ENCODE results near the gene PAX8.

The PAX8 gene

GRCh38 chr2:113226462-113226861 is 52.3 kb downstream of the PAX8 start:
- Histone ChIP-seq H3K36me3 (ENCODE audit: control insufficient read depth, insufficient read depth, low read length) (no peaks in the 10 kb centered on the region), H3K4me3 (replicated peaks; ENCODE audit: low read depth, low read length) (no peak overlapping the region), H3K27me3 (replicated peaks; ENCODE audit: control insufficient read depth, insufficient read depth, low read length) (no peaks in the 10 kb centered on the region; the same call in 1 of the 2 replicates)
- DNase-seq (ENCODE audit: extremely low read depth, insufficient read length), result no peak
- TF ChIP-seq CTCF (IDR thresholded peaks at IDR 0.05; ENCODE audit: insufficient read depth, low read length, poor library complexity, severe bottlenecking), result no peak

GRCh38 chr2:113225263-113226259 is 53.2 kb downstream of the PAX8 start:
- Histone ChIP-seq H3K27me3 (replicated peaks; ENCODE audit: control insufficient read depth, insufficient read depth, low read length) (no peaks in the 10 kb centered on the region; the same call in 1 of the 2 replicates), H3K36me3 (ENCODE audit: control insufficient read depth, insufficient read depth, low read length) (no peaks in the 10 kb centered on the region), H3K4me3 (replicated peaks; ENCODE audit: low read depth, low read length) (no peak overlapping the region)
- no peak for DNase-seq (ENCODE audit: extremely low read depth, insufficient read length)
- TF ChIP-seq CTCF (IDR thresholded peaks at IDR 0.05; ENCODE audit: insufficient read depth, low read length, poor library complexity, severe bottlenecking), result no peak

- Histone ChIP-seq H3K27me3 (replicated peaks; ENCODE audit: control insufficient read depth, insufficient read depth, low read length) (no peaks in the 10 kb centered on the region; the same call in 1 of the 2 replicates), H3K36me3 (ENCODE audit: control insufficient read depth, insufficient read depth, low read length) (no peaks in the 10 kb centered on the region), H3K4me3 (replicated peaks; ENCODE audit: low read depth, low read length) (no peak overlapping the region)
- DNase-seq (ENCODE audit: extremely low read depth, insufficient read length), result no peak
- TF ChIP-seq CTCF (IDR thresholded peaks at IDR 0.05; ENCODE audit: insufficient read depth, low read length, poor library complexity, severe bottlenecking), result no peak
Observed at GRCh38 chr2:113224647-113225236, 54.0 kb downstream of the PAX8 start.

- H3K36me3 ChIP-seq (ENCODE audit: control insufficient read depth, insufficient read depth, low read length), result no peaks in the 10 kb centered on the region
- no peak for DNase-seq (ENCODE audit: extremely low read depth, insufficient read length)
- no peak for TF ChIP-seq CTCF (IDR thresholded peaks at IDR 0.05; ENCODE audit: insufficient read depth, low read length, poor library complexity, severe bottlenecking)
- H3K27me3 ChIP-seq (replicated peaks; ENCODE audit: control insufficient read depth, insufficient read depth, low read length), result no peaks in the 10 kb centered on the region; the same call in 1 of the 2 replicates
- no peak overlapping the region for H3K4me3 ChIP-seq (replicated peaks; ENCODE audit: low read depth, low read length)
Observed at GRCh38 chr2:113223813-113224212, 54.9 kb downstream of the PAX8 start.

GRCh38 chr2:113221846-113222245 is 56.9 kb downstream of the PAX8 start:
- Histone ChIP-seq H3K4me3 (replicated peaks; ENCODE audit: low read depth, low read length) (no peak overlapping the region), H3K27me3 (replicated peaks; ENCODE audit: control insufficient read depth, insufficient read depth, low read length) (no peaks in the 10 kb centered on the region; the same call in 1 of the 2 replicates), H3K36me3 (ENCODE audit: control insufficient read depth, insufficient read depth, low read length) (no peaks in the 10 kb centered on the region)
- TF ChIP-seq CTCF (IDR thresholded peaks at IDR 0.05; ENCODE audit: insufficient read depth, low read length, poor library complexity, severe bottlenecking), result no peak
- DNase-seq (ENCODE audit: extremely low read depth, insufficient read length), result no peak
